ENCODE measurements around the gene IFNGR2.

DNA sequence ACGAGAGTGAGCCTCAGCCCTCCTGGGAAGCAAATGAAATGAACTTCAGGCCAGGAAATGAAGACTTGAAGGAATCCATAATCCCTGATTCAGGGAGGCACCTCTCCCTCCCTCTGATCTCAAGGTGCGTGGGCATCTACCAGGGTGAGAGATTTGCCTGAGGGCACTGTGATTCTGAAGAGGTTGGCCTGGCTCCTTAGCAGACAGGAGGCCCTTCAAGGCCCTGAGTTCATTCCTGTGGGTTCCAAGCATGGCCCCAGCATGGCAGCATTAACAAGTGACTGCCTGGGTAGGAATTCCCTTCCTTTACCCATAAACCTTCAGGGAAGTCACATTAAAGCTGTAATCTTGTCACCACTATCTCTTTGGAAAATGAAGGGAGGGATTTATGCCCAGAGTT is 29.8 kb upstream of the IFNGR2 start:
- TF ChIP-seq POLR2A (IDR thresholded peaks at IDR 0.05; ENCODE audit: low read length) (no peak), GATA1 (IDR thresholded peaks at IDR 0.05; ENCODE audit: low read depth, low read length) (no peak)
